Lung (tissue), 16 donors: Measurements from ENCODE around the gene PTPMT1. TPM values are rescaled to one million over a fixed set of nuclear protein-coding genes. Genes with fewer than 3 reads are reported as not detected.

Experiments
- ATAC-seq: fragments of 200-7000 bp; cut with Tn5 transposase; one replicate; pipeline ENCODE4 v1.9.1; 2020; ENCODE audit warnings: moderate number of reproducible peaks; ENCODE audit not compliant: insufficient read depth, low FRiP score
- DNase-seq, 3 donors: peaks; one replicate each; pipeline ENCODE4 v3.0.0-alpha.2; 2013 to 2017
- H3K27ac ChIP-seq, 2 donors: one replicate each; pipeline ENCODE4 v1.5.1; 2013; ENCODE audit warnings: mild to moderate bottlenecking in 2 of 2, moderate library complexity in 2 of 2, control low read depth in 1 of 2, inconsistent platforms in 1 of 2, low read depth in 1 of 2, low read length in 1 of 2
- H3K27me3 ChIP-seq, 3 donors: one replicate each; pipeline ENCODE4 v1.5.1; 2013; ENCODE audit warnings: low read length in 2 of 3; ENCODE audit not compliant: control insufficient read depth in 3 of 3, insufficient read depth in 3 of 3
- H3K36me3 ChIP-seq, 4 donors: one replicate each; pipeline ENCODE4 v1.5.1; 2013; ENCODE audit warnings: low read length in 4 of 4, mild to moderate bottlenecking in 1 of 4, moderate library complexity in 1 of 4; ENCODE audit not compliant: control insufficient read depth in 4 of 4, insufficient read depth in 4 of 4
- H3K4me1 ChIP-seq, 5 donors: one replicate each; pipeline ENCODE4 v1.5.1; 2013; ENCODE audit warnings: low read length in 5 of 5, mild to moderate bottlenecking in 2 of 5, moderate library complexity in 1 of 5; ENCODE audit not compliant: control insufficient read depth in 5 of 5, insufficient read depth in 5 of 5
- H3K4me3 ChIP-seq: one replicate; pipeline ENCODE4 v1.5.1; 2013; ENCODE audit warnings: mild to moderate bottlenecking, control low read depth, moderate library complexity
- H3K9ac ChIP-seq, 2 donors: one replicate each; pipeline ENCODE4 v1.5.1; 2013; ENCODE audit warnings: low read length in 2 of 2, control low read depth in 1 of 2; ENCODE audit not compliant: insufficient read depth in 1 of 2
- H3K9me3 ChIP-seq, 4 donors: one replicate each; pipeline ENCODE4 v1.5.1; 2013; ENCODE audit warnings: low read length in 3 of 4, mild to moderate bottlenecking in 1 of 4, moderate library complexity in 1 of 4; ENCODE audit not compliant: control insufficient read depth in 4 of 4, insufficient read depth in 3 of 4
- CTCF ChIP-seq: IDR thresholded peaks from 2 replicates; pipeline ENCODE4 v1.5.1; 2012; ENCODE audit warnings: mild to moderate bottlenecking; ENCODE audit errors: control extremely low read depth, extremely low read depth
- WGBS, 2 donors: extraction: QIAGEN DNeasy Blood & Tissue Kit; methylation state at CpG; one replicate each; pipeline ENCODE4 v1.1.7; 2013; 5-methylcytosine and 5-hydroxymethylcytosine counted together
- long read RNA-seq, 5 donors: transcript quantifications; one replicate each; lab custom pipeline, GENCODE V29; 2026
- polyA plus RNA-seq, 2 donors: library from polyadenylated mRNA; stranded (reverse); fragments of 200-250 nt; gene quantifications; one replicate each; pipeline ENCODE4 v1.2.1, GENCODE V29; 2013
- total RNA-seq, 2 donors: library from RNA; depleted of rRNA in 1 of 2; stranded (reverse); fragments of >200 nt in 1 of 2; gene quantifications; one replicate each; pipeline ENCODE4 v1.2.1, GENCODE V29; 2014 to 2021
- donor health status: control.
- donor health status: control.
- donor health status: Bipolar disorder and iron deficiency.
- donor health status: healthy.
- donor health status: DM: yes; HTN: yes; CAD: no.

The PTPMT1 gene
- total RNA-seq (10 to 100 TPM; 45.1 to 66.9 TPM), polyA plus RNA-seq (10 to 100 TPM; 70.0 to 91.6 TPM)
- long read RNA-seq, donor 1, transcript PTPMT1-203 (2 exons, 1,014 nt): minor isoform, 7 of 87 reads
- long read RNA-seq, donor 1, transcript PTPMT1-202 (4 exons, 768 nt): major isoform, 17 of 87 reads
- long read RNA-seq, donor 1, transcript PTPMT1-201 (3 exons, 928 nt): major isoform, 17 of 87 reads
- long read RNA-seq, donor 1, transcript PTPMT1-205 (3 exons, 1,611 nt): minor isoform, 5 of 87 reads
- long read RNA-seq, donor 1, partial matches to known transcripts: 41 of 87 reads
- long read RNA-seq, donor 1, other reads (novel, unspliced or antisense): 0 of 87 reads
- long read RNA-seq, donor 2, transcript PTPMT1-202 (4 exons, 768 nt): major isoform, 12 of 29 reads
- long read RNA-seq, donor 2, transcript PTPMT1-201 (3 exons, 928 nt): minor isoform, 9 of 29 reads
- long read RNA-seq, donor 2, transcript PTPMT1-203 (2 exons, 1,014 nt): minor isoform, 6 of 29 reads
- long read RNA-seq, donor 2, partial matches to known transcripts: 0 of 29 reads
- long read RNA-seq, donor 2, other reads (novel, unspliced or antisense): 0 of 29 reads
- long read RNA-seq, donor 3, transcript PTPMT1-201 (3 exons, 928 nt): major isoform, 8 of 28 reads
- long read RNA-seq, donor 3, transcript PTPMT1-202 (4 exons, 768 nt): major isoform, 8 of 28 reads
- long read RNA-seq, donor 3, partial matches to known transcripts: 6 of 28 reads
- long read RNA-seq, donor 3, other reads (novel, unspliced or antisense): 0 of 28 reads
- long read RNA-seq, donor 4, transcript PTPMT1-202 (4 exons, 768 nt): major isoform, 11 of 24 reads
- long read RNA-seq, donor 4, transcript PTPMT1-201 (3 exons, 928 nt): minor isoform, 8 of 24 reads
- long read RNA-seq, donor 4, partial matches to known transcripts: 0 of 24 reads
- long read RNA-seq, donor 4, other reads (novel, unspliced or antisense): 0 of 24 reads
- long read RNA-seq, donor 5, transcript PTPMT1-202 (4 exons, 768 nt): major isoform, 29 of 99 reads
- long read RNA-seq, donor 5, transcript PTPMT1-205 (3 exons, 1,611 nt): minor isoform, 8 of 99 reads
- long read RNA-seq, donor 5, transcript PTPMT1-203 (2 exons, 1,014 nt): minor isoform, 10 of 99 reads
- long read RNA-seq, donor 5, transcript PTPMT1-201 (3 exons, 928 nt): minor isoform, 15 of 99 reads
- long read RNA-seq, donor 5, partial matches to known transcripts: 37 of 99 reads
- long read RNA-seq, donor 5, other reads (novel, unspliced or antisense): 0 of 99 reads

GRCh38 chr11:47565340-47566148 lies at the start of gene PTPMT1:
PTPMT1 (plus strand) TSS chr11:47565599; CDS start chr11:47565623, 24 bp downstream.
- Histone ChIP-seq H3K36me3 (peaks cover 0 to 8% (median 5%) of the 10 kb centered on the region in 4 donors), H3K27me3 (no peaks in the 10 kb centered on the region), H3K9me3 (no peaks in the 10 kb centered on the region), H3K27ac (peak within 1 kb of the TSS; percentile 38 to 91), H3K4me1 (peaks cover 0 to 9% (median 0%) of the 10 kb centered on the region in 5 donors), H3K9ac (peak within 1 kb of the TSS; percentile 61 to 88), H3K4me3 (peak within 1 kb of the TSS; percentile 75)
- WGBS, 2 donors: 1% methylated on average over 77 to 86 of the region's 86 CpGs
- DNase-seq (peak; percentile 84 to 88 (median 87)), ATAC-seq (peak; percentile 93)
- TF ChIP-seq CTCF: no peak

- WGBS, 2 donors: 69 to 72% methylated on average over 3 of the region's 3 CpGs
- DNase-seq: no peak
- Histone ChIP-seq H3K9me3 (no peaks in the 10 kb centered on the region), H3K4me1 (peaks cover 0 to 49% (median 16%) of the 10 kb centered on the region in 5 donors), H3K4me3 (no peak overlapping the region), H3K27ac (peak overlapping the region in 1 of 2 donors; percentile 59), H3K27me3 (no peaks in the 10 kb centered on the region), H3K9ac (no peak overlapping the region), H3K36me3 (no peaks in the 10 kb centered on the region)
- TF ChIP-seq CTCF: no peak
- ATAC-seq: no peak
Measured at GRCh38 chr11:47516155-47516554, 49.2 kb upstream of the PTPMT1 start.
